Stimulated activated CD4-positive, alpha-beta T cell treated with anti-CD3 and anti-CD28 coated beads, TNF-alpha, amount 100 ng/mL, for 24 hours (primary cell): ENCODE results near the gene ZFX.
"Not testable (repeated sequence)": the region's sequence is repeated elsewhere in the genome, so short reads cannot be mapped to it uniquely, and the experiment has no call there.

Experiments used
- DNase-seq, 3 experiments: peaks; one replicate each; pipeline ENCODE4 v3.0.0-alpha.2; 2020; ENCODE audit warnings: low read depth in 3 of 3

Gene ZFX

DNA sequence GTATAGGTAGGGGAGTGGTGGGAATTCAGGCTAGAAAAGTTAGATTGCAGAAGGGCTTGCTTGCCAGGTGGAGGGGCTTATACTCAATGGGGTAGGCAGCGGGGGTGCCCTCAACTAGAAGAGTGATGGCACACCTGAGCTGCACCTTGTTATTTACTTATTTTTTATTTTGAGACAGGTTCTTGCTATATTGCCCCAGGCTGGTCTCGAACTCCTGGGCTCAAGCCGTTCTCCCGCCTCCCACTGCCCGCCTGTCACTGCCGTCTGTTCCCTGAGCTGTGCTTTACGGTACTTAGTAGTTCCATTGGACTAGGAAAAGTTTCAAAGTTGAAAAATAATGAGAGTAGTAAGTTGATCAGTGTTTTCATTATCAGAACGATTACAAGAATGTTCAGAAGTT lies 2.0 kb downstream of the ZFX start:
- DNase-seq, result no peak

DNA sequence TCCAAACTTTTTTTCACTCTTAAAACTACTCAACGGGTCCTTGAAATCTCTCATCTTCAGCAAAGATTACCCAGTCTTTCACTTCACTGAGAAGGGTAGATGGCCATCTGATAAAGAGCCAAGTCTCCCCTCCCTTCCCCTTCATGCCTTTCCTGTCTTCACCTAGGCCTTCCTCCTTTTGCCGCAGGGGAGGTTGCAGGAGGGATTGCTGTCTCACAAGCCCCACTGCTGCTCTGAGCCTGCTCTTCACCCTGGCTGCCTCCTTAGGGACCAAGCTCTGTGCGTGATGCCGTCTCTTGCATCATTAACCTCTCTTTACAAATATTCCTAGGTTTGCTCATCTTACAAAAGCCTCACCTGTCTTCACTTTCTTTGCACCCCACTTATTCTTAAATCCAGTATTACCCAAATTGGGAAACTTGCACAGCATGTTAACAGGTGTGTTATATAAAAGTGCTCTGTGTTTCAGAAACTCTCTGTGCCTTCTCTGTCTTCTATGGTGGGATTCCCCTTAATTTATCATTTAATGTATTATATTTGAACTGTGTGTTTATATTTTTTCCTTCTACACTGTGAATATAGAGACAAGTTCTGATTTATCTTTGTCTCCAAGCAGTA lies 3.8 kb downstream of the ZFX start:
- DNase-seq, result no peak

DNA sequence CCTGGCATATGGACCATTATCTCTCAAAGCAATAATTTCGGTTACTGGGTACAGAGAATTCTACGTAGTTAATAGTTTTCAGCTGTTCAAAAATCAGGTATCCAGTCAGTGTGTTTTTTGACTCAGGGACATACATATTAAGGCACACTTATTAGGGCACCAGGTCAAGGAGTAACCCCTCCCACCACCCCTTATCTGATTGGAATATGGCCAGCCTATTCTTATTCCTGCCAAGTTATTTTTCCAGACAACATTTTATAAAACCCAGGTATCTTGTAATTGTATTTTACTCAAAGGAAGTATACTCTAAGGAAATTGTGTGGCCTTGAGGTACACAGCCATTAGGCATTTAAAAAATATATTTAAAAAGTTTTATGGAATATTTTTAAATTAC lies 4.3 kb downstream of the ZFX start:
- no peak for DNase-seq

DNA sequence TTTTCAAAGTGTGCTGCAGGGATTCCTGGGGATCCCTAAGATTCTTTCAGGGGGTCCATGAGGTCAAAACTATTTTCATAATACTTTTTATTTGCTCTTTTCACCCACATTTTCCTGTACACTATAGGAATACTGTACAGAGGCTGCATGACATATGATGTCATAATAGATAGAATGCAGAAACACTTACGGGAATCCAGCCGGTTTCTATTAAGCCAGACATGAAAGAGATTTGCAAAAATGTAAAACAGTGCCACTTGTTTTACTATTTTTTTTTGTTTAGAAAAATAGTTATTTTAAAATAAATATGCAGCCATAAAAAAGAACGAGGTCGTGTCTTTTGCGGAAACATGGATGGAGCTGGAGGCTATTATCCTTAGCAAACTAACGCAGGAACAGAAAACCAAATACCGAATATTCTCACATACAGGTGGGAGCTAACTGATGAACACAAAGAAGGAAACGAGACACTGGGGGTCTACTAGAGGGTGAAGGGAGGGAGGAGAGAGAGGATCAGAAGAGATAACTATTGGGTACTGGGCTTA lies 5.0 kb downstream of the ZFX start:
- DNase-seq, result no peak

DNA sequence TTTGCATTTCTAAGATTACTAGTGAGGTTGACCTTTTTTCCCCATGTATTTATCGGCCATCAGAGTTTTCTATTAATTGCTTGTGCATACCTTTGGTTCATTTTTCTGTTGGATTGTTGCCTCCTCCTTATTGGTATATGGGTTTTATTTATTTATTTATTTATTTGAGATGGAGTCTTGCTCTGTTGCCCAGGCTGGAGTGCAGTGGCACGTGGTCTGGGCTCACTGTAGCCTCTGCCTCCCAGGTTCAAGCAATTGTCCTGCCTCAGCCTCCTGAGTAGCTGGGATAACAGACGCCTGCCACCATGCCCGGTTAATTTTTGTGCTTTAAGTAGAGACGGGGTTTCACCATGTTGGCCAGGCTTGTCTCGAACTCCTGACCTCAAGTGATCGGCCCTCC lies 6.2 kb downstream of the ZFX start:
- DNase-seq, result not testable (repeated sequence)

DNA sequence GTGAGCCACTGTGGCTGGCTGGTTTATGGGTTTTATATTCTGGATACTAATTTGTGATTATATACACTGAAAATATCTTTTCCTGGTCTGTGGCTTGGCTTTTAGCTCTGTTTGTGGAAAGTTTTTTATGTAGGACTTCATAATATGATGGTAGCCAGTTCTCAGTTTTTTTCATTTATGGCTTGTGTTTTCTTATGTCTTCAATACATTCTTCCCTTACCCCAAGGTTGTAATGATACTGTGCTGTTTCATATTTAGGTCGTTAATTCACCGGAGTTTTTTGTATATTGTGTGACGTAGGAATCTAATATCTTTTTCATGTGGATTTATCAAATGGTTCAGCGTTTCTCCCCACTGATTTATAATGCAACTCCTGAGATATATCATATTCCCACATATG lies 6.6 kb downstream of the ZFX start:
- no peak for DNase-seq

DNA sequence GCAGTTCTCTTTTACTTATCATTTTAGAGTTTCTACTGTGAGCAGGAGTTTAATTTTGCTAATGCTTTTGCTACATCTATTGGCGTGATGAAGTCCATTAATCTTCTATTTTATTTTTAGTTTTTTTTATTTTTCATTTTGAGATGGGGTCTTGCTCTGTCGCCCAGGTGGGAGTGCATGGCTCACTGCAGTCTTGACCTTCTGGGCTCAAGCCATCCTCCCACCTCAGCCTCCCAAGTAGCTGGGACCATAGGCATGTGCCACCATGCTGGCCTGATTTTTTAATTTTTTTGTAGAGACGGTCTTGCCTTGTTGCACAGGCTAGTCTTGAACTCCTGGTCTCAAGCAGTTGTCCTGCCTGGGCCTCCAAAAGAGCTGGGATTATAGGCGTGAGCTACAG lies 9.4 kb downstream of the ZFX start:
- DNase-seq, result no peak

DNA sequence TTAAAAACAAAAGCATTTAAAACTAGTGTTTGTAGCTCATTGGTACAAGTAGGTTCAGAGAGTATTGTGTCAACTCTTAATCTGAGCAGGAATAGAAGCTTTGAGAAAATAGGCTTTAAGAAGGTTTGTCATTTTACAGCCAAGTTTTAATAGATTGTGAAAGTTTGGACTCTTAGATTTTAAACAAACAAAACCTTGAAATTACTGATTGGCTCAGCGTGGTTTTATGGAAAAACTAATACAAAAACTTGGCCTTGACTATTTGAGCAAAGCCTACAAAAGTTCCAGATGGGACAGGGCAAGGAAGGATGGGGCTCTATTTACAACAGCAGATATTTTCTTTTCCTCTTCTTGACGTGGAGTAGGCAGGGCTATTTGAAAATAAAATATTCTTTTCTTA lies 16.5 kb downstream of the ZFX start:
- no peak for DNase-seq

DNA sequence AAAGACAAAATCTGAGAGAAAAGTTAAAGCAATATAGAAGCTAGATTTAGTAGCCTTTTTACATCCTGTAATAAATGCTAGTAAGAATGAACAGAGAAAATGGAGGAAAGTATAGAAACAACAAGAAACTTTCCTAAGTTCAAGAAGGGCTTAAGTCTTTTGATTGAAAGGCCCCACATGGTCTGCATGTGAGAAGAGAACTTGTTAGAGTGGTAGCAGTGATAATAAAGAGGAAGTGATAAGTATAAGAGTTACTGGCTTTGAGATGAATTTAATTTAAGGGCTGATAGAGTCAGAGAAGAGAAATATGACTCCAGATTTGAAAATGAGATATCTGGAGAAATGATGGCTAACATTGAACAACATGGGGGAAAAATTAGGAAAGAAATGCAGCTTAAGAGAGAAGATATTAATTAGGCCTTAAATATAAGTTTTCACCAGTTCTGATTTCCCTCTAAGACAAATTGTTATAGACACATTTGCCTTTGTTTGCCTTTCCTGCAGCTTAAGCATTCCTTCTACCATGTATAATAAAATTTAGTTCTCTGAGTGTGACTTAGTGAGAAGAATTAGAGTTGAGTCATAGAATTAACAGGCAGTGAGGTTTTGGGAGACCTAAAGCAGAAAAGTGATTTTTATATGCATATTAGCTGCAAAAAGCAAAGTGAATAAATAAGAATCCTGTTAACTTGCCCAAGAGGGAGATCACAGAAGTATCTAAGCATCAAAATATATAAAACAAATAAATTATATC lies 18.4 kb downstream of the ZFX start:
- no peak for DNase-seq

DNA sequence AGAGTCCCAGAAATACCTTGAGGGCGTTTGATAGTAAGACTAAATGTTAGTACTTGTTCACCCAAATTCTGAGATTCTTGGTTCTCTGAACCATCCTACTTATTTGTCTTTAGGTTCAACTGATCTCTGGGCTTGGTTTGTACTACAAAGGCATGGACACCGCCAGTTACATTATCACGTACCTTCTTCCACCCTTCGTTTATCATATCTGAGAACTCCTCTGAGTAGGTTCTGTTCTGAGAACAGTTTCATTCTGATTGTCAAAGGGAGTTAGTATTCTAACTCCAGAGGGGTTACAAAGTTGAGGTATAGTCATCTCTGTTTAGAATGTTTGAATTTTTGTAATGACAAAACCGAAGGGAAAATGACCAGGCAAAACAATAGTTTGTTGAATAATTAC lies 19.3 kb downstream of the ZFX start:
- no peak for DNase-seq

DNA sequence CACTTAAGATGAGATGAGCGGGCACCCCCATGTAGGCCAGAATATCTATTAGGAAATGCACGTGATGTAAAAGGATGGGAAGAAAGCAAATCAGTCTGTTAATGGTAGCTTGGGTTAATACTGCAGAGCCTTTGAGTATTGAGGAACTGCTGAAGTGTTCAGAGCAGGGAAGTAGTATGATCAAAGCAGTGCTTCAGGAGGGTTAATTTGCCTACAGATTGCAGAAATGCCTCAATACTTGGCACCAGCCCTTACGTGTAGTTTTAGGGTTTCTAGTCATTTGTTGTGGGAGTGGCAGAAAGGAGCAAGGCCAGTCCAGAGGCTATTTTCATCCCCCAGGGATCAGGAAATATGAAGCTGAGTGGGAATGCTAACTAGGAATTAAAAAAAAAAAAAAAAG lies 19.7 kb downstream of the ZFX start:
- no peak for DNase-seq

DNA sequence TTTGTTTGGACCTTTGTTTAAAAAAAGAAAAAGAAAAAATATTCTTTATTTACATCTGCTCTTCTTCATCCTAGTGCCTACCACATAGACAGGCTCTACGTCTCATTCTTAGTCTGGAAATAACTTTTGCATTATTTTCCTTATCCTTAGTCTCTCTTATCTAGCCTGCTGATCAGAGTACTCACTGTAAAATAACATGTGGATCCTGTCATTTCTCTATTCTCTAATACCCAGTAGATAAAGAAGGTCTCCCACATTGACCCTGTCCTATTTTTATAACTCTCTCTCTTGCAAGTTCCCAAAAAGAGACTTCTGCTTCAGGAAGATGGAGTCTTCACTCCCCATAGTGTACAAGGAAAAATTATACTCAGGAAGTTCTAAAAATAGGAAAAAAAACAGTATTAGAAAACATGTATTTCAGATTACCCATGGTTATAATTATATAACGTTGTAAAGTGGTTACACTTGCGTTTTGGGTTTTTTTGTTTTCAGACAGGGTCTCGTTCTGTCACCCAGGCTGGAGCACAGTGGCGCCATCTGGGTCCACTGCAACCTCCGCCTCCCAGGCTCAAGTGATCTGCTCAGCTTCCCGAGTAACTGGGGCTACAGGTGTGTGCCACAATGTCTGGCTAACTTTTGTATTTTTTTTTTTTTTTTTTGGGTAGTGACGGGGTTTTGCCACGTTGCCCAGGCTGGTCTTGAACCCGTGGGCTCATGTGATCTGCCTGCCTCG lies 23.8 kb downstream of the ZFX start:
- DNase-seq, result no peak

DNA sequence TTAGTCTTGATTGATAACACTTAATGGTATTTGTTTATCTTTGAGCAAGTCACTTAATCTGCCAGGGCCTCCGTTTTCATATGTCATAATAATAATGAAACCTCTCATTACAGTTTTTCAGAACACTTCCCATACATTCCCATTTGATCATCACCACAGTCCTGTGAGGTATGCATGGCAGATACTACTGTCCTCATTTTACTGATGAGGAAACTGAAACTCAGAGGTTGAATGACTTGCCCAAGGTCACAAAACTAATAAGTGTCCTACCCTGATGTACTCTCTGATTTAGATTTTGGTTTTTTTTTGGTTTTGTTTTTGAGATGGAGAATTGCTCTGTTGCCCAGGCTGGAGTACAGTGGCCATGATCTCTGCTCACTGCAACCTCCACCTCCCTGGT lies 25.7 kb downstream of the ZFX start:
- DNase-seq, result no peak

DNA sequence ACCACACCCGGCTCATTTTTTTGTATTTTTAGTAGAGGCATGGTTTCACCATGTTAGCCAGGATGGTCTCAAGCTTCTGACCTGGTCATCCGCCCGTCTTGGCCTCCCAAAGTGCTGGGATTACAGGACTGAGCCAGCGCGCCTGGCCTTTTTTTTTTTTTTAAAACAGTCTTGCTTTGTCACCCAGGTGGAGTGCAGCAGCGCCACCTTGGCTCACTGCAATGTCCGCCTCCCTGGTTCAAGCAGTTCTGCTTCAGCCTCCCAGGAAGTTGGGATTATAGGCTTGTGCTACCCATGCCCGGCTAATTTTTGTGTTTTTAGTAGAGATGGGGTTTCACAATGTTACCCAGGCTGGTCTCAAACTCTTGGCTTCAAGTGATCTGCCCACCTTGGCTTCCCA lies 28.9 kb downstream of the ZFX start:
- no peak for DNase-seq

DNA sequence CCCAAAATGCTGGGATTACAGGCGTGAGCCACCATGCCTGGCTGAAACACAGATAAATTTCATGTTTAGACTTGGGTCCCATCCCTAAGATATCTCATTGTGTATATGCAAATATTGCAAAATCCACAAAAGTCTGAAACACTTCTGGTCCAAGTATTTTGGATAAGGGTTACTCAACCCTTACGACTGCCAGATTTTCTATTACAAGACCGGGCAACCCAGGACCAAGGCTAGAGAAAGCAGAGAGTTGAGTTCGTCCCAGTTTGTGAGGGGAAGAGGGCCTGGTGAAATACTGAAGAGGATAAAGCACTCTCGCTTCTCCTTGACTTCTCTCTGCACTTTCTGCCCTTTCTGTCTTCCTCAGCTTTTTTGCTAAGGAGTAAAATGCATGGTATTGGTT lies 34.5 kb downstream of the ZFX start:
- DNase-seq, result no peak

DNA sequence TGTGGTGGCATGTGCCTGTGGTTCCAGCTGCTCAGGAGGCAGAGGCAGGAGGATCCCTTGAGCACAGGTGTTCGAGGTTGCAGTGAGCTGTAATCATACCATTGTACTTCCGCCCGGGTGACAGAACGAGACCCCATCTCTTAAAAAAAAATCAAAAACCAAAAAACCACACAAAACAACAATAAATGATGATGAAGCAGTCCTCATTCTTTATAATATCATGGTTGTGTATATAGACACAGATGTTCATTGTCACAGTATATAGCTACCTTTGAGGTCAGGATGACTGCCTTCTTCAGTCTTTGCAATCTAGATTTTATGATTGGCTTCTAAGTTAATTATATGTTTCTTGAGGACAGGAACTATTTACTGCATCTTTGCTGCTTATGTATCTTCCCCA lies 37.0 kb downstream of the ZFX start:
- no peak for DNase-seq

DNA sequence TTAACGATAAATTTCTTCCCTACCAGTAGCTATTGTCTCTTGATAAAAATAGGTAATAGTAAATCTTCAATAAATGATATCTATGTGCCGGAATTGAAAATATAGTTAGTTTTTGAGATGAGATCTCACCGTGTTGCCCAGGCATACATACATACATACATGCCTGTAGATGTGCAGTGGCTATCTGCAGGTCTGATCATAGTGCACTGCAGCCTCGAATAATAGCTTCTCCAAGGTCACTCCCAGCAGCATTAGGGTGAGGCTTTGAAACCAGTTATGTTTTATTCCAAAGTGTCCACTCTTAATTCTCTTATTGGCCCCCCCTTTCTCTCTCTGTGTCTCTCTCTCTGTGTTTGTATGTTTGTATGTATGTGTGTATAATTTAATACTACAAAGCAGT lies 37.5 kb downstream of the ZFX start:
- no peak for DNase-seq

DNA sequence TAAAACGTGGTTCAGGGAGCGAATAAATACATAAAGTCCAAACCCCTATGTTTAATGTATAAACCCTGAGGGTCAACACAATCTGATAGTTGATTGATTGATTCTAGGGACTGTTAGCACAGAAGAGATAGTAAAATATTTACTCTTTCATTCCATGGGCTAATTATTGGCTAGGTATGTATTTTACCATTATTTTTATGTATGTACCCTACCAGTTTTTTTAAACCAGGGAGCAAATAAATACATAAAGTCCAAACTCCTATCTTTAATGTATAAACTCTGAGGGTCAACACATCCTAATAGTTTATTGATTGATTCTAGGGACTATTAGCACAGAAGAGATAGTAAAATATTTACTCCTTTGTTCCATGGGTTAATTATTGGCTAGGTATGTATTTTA lies 40.0 kb downstream of the ZFX start:
- no peak for DNase-seq

DNA sequence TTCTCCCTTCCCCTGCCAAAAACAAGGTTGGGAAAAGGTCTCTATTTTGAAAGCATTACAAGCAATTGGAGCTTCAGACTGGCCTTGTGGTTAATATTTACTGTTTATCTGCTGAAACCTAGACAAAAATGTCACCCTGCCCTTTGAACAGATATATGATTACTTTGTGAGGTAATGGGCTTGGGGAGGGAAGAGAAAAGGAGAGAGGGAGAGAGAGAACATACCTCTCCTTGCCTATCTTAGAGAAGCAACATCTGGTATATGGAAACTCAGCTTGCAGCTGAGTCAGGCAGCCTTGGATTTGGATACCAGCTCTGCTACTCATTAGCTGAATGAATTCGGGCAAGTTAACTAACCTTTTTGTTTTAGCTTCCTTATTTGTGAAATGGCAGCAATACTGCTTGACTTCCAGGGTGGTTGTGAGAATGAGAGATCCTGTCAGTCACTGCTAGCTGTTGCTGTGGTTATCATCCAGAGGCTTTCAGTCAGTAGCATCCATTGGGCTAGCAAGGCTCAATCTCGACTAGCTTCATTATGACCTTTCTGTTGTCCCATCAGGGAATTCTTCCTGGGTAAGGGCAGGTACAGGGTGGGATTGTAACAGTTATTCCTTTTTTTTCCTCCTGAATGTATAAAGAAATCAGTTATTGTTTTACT lies 41.1 kb downstream of the ZFX start:
- no peak for DNase-seq

DNA sequence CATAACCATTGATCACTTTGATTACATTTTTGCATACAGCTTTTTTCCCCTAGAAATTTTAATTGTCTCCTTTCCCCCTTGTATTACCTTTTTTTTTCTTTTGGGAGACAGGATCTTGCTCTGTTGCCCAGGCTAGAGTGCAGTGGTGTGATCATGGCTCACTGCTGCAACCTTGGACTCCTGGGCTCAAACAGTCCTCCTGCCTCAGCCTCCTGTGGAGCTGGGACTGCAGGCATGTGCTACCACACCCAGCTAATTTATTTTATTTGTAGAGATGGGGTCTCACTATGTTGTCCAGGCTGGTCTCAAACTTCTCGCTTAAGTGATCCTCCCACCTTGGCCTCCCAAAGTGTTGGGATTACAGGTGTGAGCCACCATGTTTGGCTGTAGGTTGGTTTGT lies 47.0 kb downstream of the ZFX start:
- DNase-seq, result no peak

DNA sequence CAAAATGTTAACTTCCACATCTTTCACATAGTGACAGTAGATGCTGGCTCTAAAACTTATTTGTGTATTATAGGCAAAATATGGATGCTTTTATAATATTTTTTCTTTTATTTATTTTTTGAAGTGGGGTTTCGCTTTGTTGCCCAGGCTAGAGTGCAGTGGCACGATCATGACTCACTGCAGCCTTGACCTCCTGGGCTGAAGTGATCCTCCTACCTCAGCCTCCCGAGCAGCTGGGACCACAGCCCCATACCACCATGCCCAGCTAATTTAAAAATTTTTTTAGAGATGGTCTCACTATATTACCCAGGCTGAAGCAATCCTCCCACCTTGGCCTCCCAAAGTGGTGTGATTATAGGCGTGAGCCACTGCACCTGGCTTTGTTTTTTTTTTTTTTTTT lies 48.6 kb downstream of the ZFX start:
- DNase-seq, result no peak

DNA sequence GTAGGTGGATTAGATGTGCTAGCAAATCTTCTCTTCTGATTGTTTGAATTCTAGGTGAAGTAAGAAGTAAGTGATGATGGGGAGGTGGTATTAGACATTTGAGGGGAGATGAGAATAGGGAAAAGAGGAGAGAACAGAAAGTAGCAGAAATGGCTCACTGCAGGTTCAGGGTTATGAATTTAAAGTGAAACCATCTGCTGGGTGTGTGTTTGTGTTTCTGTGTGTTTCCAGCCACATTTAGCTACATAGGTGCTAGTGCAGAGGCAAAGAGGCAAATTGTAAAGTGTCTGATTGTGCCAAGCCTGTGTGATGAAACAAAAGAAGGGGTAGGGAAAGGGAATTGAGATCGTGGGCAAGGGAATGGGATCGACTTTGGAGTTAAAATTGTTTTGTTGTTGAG lies 50.6 kb downstream of the ZFX start:
- DNase-seq, result no peak
